ENCODE results near the gene RFLNA.

DNA sequence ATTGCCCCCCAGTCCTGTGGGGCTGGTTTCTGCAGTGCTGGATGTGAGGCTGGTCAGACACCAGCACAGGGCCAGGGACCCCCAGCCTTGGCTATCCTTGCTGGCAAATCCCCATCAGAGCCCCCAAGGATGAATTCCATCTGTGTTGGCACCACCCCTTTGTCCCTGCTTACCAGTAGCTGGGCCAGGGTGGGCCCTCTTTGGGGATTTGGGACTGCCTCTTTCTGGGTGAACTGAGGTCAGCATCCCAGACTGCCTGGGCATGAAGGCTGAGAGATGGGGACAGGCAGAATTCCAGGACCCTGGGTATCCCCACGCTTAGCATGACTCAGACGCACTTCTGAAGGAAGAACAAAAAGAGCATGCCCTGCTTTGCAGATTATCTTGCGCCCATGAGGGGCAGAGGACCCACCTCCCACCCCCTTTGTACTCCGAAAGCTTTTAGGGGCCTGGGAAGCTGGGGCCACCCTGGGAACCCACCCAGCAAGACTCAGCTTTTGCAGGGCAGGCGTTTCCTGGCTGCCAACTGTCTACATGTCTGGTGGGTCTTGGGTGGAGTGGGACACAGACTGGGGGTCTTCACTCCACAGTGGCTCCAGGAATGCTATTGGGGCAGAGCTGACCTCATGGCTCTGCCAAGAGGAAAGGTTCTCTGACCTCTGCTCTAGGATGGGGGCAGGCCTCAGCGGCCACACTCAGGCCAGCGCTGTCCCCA is 26.8 kb downstream of the RFLNA start:
- TF ChIP-seq CTCF (IDR thresholded peaks at IDR 0.05) (no peak), EZH2 (IDR thresholded peaks at IDR 0.05; ENCODE audit: borderline replicate concordance, insufficient read depth, low read depth, low read length, poor library complexity, severe bottlenecking) (no peak)
